Endodermal cell (in vitro differentiated cells): Measurements from ENCODE around the gene EYS. TPM values are rescaled to one million over a fixed set of nuclear protein-coding genes. Genes with fewer than 3 reads are reported as not detected.

Source experiments
- DNase-seq: peaks from one replicate; pipeline ENCODE4 v3.0.0-alpha.2; 2017
- H3K27ac ChIP-seq: 2 replicates; pipeline ENCODE4 v1.5.1; 2013; ENCODE audit warnings: mild to moderate bottlenecking, low read depth, low read length, moderate library complexity
- H3K27me3 ChIP-seq: 2 replicates; pipeline ENCODE4 v1.6.1; 2013; ENCODE audit warnings: mild to moderate bottlenecking, low read length, moderate library complexity; ENCODE audit not compliant: insufficient read depth, control insufficient read depth, poor library complexity, severe bottlenecking
- H3K36me3 ChIP-seq: 2 replicates; pipeline ENCODE4 v1.7.0; 2013; ENCODE audit warnings: mild to moderate bottlenecking, low read length, moderate library complexity; ENCODE audit not compliant: control insufficient read depth, insufficient read depth
- H3K4me1 ChIP-seq: one replicate; pipeline ENCODE4 v1.7.0; 2013; ENCODE audit warnings: low read length; ENCODE audit not compliant: control insufficient read depth, insufficient read depth
- H3K4me3 ChIP-seq: 2 replicates; pipeline ENCODE4 v1.5.1; 2013; ENCODE audit warnings: mild to moderate bottlenecking, low read length, moderate library complexity
- H3K9ac ChIP-seq: 2 replicates; pipeline ENCODE4 v1.6.1; 2013; ENCODE audit warnings: mild to moderate bottlenecking, low read length, moderate library complexity; ENCODE audit not compliant: poor library complexity, severe bottlenecking; ENCODE audit errors: extremely low read depth
- H3K9me3 ChIP-seq: 2 replicates; pipeline ENCODE4 v1.6.1; 2013; ENCODE audit warnings: mild to moderate bottlenecking, low read length, moderate library complexity; ENCODE audit not compliant: control insufficient read depth
- H3K27ac Mint-ChIP-seq: 2 replicates; pipeline ENCODE4 v1.8.0; 2020; ENCODE audit warnings: mixed read lengths
- H3K27me3 Mint-ChIP-seq: 2 replicates; pipeline ENCODE4 v1.8.0; 2021; ENCODE audit warnings: mild to moderate bottlenecking, mixed read lengths; ENCODE audit not compliant: insufficient read depth
- H3K36me3 Mint-ChIP-seq: 2 replicates; pipeline ENCODE4 v1.8.0; 2020; ENCODE audit warnings: low read depth, mixed read lengths
- H3K4me1 Mint-ChIP-seq: 2 replicates; pipeline ENCODE4 v1.8.0; 2020; ENCODE audit warnings: mixed read lengths
- H3K4me3 Mint-ChIP-seq: 2 replicates; pipeline ENCODE4 v1.8.0; 2020; ENCODE audit warnings: mild to moderate bottlenecking, moderate library complexity, mixed read lengths
- H3K9me3 Mint-ChIP-seq: 2 replicates; pipeline ENCODE4 v1.8.0; 2020; ENCODE audit warnings: mild to moderate bottlenecking, mixed read lengths
- CTCF ChIP-seq: fragments of 200-600 bp; sonication (generic); conservative IDR thresholded peaks from 2 replicates; pipeline ENCODE4 v1.5.0; 2021; ENCODE audit warnings: antibody characterized with exemption, mild to moderate bottlenecking
- WGBS, 2 experiments: methylation state at CpG; one replicate each; pipeline versions ENCODE4 v1.1.5 to v1.1.7; 2013; ENCODE audit warnings: missing lambda C conversion rate in 2 of 2, mixed read lengths in 1 of 2; ENCODE audit not compliant: insufficient coverage in 1 of 2, insufficient read length in 1 of 2; 5-methylcytosine and 5-hydroxymethylcytosine counted together
- total RNA-seq, 2 donors: library from RNA; stranded (reverse); fragmentation: NEBNext Ultra II Directional in 1 of 2; extraction: Animal tissue kit (Norgen Biotek cat#: 25700) in 1 of 2; gene quantifications; 2 replicates in 1 of 2; 3 replicates in 1 of 2; pipeline ENCODE4 v1.2.1, GENCODE V29; 2021

EYS gene
- total RNA-seq, 2 donors from 2014 or later, result 0.31 to 0.70 TPM

GRCh38 chr6:64520050-64520449, 1187.0 kb downstream of the EYS start:
- no peak overlapping the region for H3K4me3 Mint-ChIP-seq
- Histone ChIP-seq H3K4me1 (no peaks in the 10 kb centered on the region), H3K27ac (no peak overlapping the region), H3K36me3 (no peaks in the 10 kb centered on the region), H3K27me3 (no peaks in the 10 kb centered on the region), H3K9me3 (no peaks in the 10 kb centered on the region), H3K9ac (no peak overlapping the region), H3K4me3 (no peak overlapping the region)
- DNase-seq, result no peak
- no peaks in the 10 kb centered on the region for H3K36me3 Mint-ChIP-seq
- no peak overlapping the region for H3K27ac Mint-ChIP-seq
- peaks cover 7% of the 10 kb centered on the region for H3K4me1 Mint-ChIP-seq
- H3K27me3 Mint-ChIP-seq, result no peaks in the 10 kb centered on the region
- H3K9me3 Mint-ChIP-seq, result no peaks in the 10 kb centered on the region
- no peak for TF ChIP-seq CTCF

DNA sequence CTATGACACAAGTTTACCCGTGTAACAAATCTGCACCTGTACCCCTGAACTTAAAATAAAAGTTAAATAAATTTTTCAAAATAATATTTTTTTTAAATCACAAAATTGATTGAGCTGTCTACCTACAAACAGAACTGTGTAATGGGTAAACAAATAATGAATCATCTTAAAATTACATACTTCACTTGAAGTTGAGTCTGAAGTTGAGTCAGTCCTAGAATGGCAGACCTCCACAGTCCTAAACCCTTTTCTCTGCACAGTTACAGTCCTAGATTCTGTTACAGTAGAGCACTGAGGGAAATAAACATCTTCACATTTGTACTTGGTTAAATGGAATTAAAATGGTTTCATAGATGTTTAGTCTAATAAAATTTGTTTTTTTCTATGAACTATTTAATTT, 1190.6 kb downstream of the EYS start:
- no peak for DNase-seq
- Histone ChIP-seq H3K4me1 (no peaks in the 10 kb centered on the region), H3K9me3 (no peaks in the 10 kb centered on the region), H3K4me3 (no peak overlapping the region), H3K9ac (no peak overlapping the region), H3K27me3 (no peaks in the 10 kb centered on the region), H3K36me3 (no peaks in the 10 kb centered on the region), H3K27ac (no peak overlapping the region)
- Mint-ChIP-seq H3K27me3 (no peaks in the 10 kb centered on the region), H3K27ac (no peak overlapping the region), H3K4me3 (no peak overlapping the region), H3K4me1 (no peaks in the 10 kb centered on the region), H3K36me3 (no peaks in the 10 kb centered on the region), H3K9me3 (no peaks in the 10 kb centered on the region)
- no peak for TF ChIP-seq CTCF
- 88% methylated on average over 1 of the region's 1 CpG; no CpG with 5 or more reads in 1 of the 2 experiments for WGBS, 2 experiments

GRCh38 chr6:64507661-64508060, 1199.4 kb downstream of the EYS start:
- Histone ChIP-seq H3K9me3 (no peaks in the 10 kb centered on the region), H3K27ac (no peak overlapping the region), H3K4me3 (no peak overlapping the region), H3K27me3 (no peaks in the 10 kb centered on the region), H3K36me3 (no peaks in the 10 kb centered on the region), H3K9ac (no peak overlapping the region), H3K4me1 (peaks cover 4% of the 10 kb centered on the region)
- Mint-ChIP-seq H3K9me3 (no peaks in the 10 kb centered on the region), H3K4me3 (no peak overlapping the region), H3K27ac (no peak overlapping the region), H3K4me1 (peaks cover 5% of the 10 kb centered on the region), H3K27me3 (no peaks in the 10 kb centered on the region), H3K36me3 (no peaks in the 10 kb centered on the region)
- 88 to 92% methylated on average over 3 of the region's 3 CpGs for WGBS, 2 experiments
- no peak for DNase-seq
- TF ChIP-seq CTCF, result no peak
